GM21390 (cell line): ENCODE measurements around the gene KANK4.

Experiments used
- ATAC-seq: cut with Tn5 transposase; IDR thresholded peaks from one replicate; pipeline ENCODE4 v1.9.1; 2021; ENCODE audit not compliant: unreplicated experiment

KANK4 gene

GRCh38 chr1:62337706-62338631, 18.7 kb upstream of the KANK4 start:
- no peak for ATAC-seq

- no peak for ATAC-seq
Measured at GRCh38 chr1:62336995-62337705, 17.9 kb upstream of the KANK4 start.

GRCh38 chr1:62336638-62336994, 17.4 kb upstream of the KANK4 start:
- ATAC-seq = no peak

GRCh38 chr1:62335656-62336055, 16.4 kb upstream of the KANK4 start:
- no peak for ATAC-seq

GRCh38 chr1:62334434-62334985, 15.3 kb upstream of the KANK4 start:
- ATAC-seq = no peak

GRCh38 chr1:62333441-62333840, 14.2 kb upstream of the KANK4 start:
- ATAC-seq = no peak

- no peak for ATAC-seq
Measured at GRCh38 chr1:62327360-62328055, 8.3 kb upstream of the KANK4 start.

- ATAC-seq = no peak
Measured at GRCh38 chr1:62325681-62326080, 6.4 kb upstream of the KANK4 start.

GRCh38 chr1:62325081-62325480, 5.8 kb upstream of the KANK4 start:
- ATAC-seq = no peak

GRCh38 chr1:62321446-62321845, 2.2 kb upstream of the KANK4 start:
- no peak for ATAC-seq

- no peak for ATAC-seq
Measured at GRCh38 chr1:62318320-62318755, 896 bp downstream of the KANK4 start.

GRCh38 chr1:62317021-62317768, 2.0 kb downstream of the KANK4 start:
- ATAC-seq = no peak

- ATAC-seq = no peak
Measured at GRCh38 chr1:62316135-62316534, 3.1 kb downstream of the KANK4 start.

GRCh38 chr1:62315387-62315786, 3.8 kb downstream of the KANK4 start:
- ATAC-seq = no peak

- ATAC-seq = no peak
Measured at GRCh38 chr1:62314454-62315350, 4.5 kb downstream of the KANK4 start.

GRCh38 chr1:62312698-62313097, 6.5 kb downstream of the KANK4 start:
- ATAC-seq = no peak

GRCh38 chr1:62311473-62311943, 7.7 kb downstream of the KANK4 start:
- no peak for ATAC-seq

GRCh38 chr1:62309906-62310305, 9.3 kb downstream of the KANK4 start:
- ATAC-seq = no peak

- no peak for ATAC-seq
Measured at GRCh38 chr1:62308606-62309005, 10.6 kb downstream of the KANK4 start.
